GM19239 (cell line): Measurements from ENCODE around the gene TPD52L2.
"Not testable (repeated sequence)": the region's sequence is repeated elsewhere in the genome, so short reads cannot be mapped to it uniquely, and the experiment has no call there.

ENCODE experiments used
- DNase-seq: peaks from one replicate; pipeline ENCODE4 v3.0.0; 2011; ENCODE audit warnings: low spot score; ENCODE audit not compliant: insufficient read length
- FAIRE-seq: peaks from 2 replicates; lab custom pipeline; 2011; peaks lifted over from hg19 to GRCh38; lab: Jason Lieb, UNC

TPD52L2 gene

DNA sequence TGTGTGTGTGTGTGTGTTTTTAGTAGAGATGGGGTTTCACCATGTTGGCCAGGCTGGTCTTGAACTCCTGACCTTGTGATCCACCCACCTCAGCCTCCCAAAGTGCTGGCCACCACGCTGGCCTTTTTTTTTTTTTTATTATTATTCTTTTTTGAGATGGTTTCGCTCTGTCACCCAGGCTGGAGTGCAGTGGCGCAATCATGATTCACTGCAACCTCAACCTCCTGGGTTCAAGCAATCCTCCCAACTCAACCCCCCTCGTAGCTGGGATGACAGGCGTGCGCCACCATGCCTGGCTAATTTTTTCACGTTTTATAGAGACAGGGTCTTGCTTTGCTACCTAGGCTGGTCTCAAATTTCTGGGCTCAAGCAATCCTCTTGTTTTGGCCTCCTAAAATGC, 9.2 kb downstream of the TPD52L2 start:
- FAIRE-seq, DNase-seq: not testable (repeated sequence)

DNA sequence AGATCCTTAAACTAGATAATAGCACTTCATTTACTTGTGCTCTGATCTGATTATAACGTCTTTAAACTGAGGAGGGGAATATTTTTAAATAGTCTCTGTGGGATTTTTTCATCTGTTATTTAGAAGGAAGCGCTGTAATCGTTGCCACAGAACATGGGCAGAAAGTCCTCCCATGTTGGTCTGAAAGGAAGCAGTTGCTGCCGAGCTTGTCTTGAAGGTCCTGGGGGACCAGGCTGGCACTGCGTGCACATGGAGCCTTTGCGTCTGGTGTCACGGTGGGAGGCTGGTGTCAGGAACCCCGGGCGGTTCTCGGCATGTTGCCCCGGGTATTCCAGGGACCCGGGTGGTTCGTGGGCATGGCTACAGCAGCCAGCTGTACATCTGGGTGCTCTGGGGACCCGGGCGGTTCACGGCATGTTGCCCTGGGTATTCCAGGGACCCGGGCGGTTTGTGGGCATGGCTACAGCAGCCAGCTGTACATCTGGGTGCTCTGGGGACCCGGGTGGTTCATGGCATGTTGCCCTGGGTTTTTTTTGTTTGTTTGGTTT, 11.5 kb downstream of the TPD52L2 start:
- DNase-seq, result no peak
- FAIRE-seq, result no peak

DNA sequence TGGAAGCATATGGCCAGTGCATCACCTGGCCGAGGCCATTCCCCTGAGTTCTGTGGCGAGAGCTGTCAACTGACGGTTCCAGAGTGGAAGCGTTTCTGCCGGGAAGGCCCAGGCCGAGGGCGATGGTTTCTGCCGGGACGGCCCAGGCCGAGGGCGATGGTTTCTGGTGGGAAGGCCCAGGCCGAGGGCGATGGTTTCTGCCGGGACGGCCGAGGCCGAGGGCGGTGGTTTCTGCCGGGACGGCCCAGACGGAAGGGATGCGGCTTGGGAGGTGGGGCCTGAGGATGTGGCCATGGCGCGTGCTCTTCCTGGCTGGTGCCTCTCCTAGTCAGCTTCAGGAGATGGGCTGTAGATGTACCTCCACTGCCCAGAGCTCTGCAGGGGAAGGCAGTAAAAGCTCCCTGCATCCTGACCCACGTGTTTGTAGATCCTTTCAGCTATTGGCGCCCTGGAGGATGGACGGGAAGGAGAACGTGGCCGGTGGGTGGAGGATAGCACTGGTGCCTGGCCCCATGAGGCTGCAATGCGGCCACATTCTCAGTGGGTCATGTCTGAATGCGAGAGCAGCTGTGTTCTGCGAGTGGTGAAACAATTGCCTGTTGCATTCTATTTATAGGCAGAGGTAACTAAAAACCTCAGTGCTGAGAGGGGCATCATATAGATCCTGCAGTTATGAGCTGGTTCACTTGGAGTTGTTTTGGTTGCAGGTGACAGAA, 12.8 kb downstream of the TPD52L2 start:
- DNase-seq, result no peak
- no peak for FAIRE-seq

DNA sequence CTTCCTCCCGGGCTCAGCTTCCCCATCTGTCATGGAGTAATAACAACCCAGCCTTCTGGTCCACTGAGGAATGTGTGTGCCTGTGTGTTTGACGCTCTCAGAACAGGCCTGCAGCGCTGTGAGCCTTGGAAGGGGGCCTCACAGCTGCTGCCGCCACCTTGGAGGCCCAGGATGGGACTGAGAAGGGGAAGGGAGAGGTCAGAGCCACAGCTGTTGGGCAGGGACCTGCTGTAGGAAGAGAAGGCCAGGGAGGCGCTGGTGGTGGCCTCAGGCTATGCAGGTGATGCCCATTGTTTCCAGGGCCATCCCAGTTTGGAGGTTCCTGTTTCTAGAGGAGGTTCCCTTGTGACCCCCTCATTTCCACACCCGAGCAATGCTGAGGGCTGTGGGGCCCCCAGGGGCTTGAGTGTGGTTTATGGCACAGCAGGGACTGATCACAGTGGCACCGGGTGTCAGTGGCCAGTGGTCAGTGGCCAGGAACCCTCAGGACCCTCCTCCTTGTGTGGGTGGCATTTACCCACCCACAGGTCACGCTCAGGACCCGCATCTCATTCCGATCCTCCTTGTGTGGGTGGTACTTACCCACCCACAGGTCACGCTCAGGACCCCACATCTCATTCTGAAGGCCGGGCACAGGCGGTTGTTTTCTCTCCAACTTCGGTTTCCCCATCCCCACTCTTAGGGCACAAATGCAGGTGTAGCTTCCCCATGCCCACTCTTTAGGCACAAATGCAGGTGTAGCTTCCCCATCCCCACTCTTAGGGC, 14.0 kb downstream of the TPD52L2 start:
- no peak for FAIRE-seq
- DNase-seq, result no peak

DNA sequence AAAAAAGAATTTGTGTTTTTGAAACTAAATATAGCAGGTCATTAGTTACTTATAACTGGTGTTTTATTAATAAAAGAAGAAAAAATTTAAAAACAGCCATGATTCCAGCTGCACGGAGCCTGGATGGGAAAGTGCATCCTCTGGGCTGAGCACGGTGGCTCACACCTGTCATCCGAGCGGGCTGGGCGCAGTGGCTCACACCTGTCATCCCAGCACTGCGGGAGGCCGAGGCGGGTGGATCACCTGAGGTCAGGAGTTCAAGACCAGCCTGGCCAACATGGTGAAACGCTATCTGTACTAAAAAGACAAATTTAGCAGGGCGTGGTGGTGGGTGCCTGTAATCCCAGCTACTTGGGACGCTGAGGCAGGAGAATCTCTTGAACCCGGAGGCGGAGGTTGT, 15.8 kb downstream of the TPD52L2 start:
- FAIRE-seq, DNase-seq: not testable (repeated sequence)

DNA sequence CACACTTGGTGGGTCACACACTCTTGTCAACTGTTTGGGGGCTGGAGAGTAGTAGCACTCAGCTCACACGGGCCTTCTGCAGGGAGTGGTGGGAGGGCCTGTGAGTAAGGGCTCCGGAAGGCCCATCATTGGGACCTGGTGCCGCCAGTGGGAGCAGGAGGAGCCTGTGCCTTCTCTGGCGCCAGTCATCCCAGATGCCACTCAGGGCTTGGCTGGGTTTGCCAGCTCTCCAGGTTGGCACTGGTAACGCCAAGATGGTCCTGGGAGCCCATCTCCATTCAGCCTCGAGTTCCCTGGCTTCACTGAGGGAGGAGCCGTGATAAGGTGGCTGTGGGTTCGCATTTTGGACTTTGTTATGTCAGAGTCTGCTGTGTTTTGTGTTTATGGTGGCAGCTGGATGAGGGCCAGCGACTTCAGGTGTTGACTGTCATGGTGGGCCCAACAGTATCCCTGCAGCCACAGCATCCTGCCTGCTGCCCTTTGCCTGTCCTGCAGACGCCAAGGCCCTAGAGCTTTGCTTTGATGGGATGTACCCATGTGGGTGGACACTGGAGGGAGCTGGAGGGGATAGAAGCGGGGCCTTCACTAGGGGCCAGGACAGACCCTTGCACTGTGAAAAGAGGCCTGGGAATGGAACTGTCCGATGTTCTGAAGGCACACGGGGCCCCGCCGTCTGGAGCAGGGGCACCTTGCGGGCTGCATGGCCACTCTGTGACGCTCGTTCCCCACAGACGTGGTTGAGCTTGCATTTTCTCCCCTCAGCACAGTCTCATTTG, 16.6 kb downstream of the TPD52L2 start:
- FAIRE-seq (no peak), DNase-seq (no peak)

DNA sequence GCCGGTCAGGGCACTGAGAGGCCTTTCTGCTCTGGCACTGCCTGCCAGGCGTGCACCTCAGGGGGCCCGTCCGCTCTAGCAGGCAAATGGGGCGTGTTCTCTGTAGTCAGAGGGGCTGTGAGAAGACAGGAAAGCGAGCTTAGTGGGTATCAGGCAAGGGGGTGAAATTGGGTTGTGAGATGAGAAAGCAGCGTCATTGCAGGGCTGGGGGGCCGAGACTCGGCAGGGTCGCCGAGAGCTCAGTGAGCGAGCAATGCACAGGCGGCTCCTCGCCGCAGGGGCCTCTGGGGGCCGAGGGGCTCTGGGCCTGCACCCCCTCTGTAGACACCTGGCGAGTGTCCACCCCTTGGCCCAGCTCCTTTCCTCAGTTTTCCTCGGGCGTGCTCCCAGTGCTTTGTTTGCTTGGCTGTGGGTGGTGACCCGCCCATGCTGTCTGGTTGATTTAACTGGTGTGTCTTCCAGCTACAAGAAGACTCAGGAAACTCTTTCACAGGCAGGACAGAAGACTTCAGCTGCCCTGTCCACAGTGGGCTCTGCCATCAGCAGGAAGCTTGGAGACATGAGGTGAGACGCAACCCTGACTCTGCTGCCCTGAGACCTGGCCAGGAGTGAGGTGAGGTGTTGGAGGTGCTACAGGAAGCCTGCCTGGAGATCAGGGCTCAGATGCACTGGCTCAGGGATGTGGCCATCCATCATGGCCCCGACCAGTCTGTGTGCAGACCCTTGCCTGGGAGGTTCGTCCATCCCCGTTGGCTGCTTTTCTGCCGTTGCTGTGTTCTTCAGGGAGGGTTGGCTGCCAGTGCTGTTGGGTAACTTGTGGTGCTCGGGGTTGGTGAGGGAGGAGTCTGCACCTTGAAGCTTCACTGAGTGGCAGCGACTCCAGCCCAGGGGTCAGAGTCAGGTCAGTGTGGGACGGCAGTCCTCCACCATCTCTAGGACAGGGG, 17.5 kb downstream of the TPD52L2 start:
- DNase-seq, result no peak
- FAIRE-seq, result no peak

DNA sequence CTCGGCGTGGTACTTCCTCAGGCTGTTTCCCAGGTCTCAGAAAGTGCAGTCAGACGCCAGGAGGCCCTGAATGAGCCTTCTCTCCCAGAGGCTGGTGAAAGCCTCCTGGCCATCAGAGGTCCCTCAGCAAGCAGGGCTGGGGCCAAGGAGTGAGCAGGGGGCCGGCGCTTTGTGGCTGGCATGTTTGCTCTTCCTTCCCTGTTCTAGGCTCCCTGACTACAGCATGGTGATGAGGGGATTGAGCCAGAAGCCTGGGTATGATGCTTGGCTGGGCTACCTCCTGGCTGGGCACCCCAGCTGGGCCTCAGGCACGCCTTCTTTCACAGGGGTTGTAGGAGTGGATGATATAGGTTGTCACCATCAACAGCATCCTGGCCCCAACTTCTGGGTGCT, 18.1 kb downstream of the TPD52L2 start:
- FAIRE-seq, result no peak
- no peak for DNase-seq

DNA sequence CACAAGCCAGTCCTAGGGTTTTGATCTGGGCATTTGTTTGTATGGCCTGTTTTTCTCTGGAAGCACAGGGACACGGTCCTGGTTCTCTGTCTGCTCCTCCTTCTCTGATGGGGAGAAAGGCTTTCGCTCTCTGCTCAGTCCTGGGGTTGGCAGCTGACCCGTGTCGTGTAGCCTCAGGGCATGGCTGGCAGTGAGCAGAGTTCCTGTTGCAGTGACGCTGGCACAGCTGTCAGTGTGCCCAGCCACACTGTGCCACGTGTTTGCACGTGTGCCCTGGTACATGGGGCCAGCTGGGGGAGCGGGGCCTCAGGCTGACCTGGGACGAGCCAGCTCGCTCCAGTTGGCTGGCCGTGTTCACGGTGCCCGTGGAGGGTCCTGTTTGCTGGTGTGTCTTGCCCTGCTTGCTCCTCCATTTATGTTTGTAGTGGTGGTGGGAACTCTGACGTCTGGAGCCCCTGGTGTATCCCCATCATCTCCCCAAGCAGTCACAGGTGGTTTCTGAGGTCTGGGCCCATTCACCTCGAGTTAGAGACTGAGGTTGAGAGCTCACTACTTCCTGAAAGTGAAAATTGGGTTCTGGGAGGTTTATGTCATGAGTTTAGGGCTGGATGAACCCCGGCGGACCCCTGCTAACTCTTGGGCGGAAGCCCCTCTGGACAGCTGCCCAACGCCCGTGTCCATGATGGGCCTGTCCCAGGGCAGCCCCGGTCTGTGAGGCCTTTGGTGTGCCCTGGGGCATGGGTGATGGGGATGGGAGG, 19.6 kb downstream of the TPD52L2 start:
- FAIRE-seq, result no peak
- no peak for DNase-seq

DNA sequence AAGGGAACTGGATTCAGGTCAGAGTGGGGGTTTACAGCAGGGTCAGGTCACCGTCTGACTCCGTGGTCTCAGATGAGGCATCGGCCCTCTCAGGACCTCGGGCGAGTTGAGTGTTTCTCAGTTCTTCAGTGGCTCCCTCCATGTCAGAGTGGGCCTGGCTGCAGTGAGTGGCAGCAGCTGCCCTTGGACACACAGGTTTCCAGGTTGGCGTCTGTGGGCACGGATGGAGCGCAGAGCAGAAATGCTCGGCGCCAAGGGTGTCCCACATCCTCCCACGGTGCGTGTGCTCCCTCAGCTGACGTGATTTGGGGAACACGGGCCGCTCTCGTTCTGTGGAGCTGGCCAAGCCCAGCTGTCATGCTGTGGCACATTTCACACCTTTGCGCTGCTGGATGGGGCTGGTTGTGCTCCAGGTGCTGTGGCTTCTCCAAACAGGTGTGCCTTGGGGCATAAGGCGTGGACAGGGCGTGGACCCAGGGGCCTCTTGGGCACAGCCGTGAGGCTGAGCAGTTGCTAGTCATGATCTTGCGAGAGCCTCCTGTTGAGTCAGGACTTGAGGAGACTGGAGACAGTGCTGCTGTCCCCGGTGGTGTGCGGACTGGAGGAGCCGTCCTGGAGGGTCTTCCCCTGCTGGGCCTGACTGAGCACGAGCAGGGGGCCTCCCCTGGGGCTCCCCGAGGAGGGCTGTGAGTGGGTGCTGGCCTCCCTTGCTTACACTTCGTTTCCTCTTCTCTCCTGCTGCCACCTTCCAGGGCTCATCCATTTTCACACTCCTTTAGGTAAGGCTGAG, 20.4 kb downstream of the TPD52L2 start:
- FAIRE-seq, result no peak

DNA sequence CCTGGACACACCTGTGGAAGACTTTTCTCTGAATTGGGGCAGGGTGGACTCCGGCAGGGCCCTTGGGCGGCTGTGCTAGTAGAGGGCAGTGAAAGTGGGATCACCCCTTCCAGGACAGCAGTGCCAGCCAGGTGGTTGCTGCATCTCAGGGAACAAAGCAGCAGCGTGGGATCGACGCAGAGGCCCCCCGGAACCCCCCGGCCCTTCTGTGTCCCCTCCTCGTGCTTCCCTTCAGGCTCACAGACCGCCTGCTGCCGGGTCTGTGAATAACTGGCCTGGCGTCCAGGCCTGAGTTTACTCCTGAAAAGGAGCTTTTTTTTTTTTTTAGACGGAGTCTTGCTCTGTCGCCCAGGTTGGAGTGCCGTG, 21.0 kb downstream of the TPD52L2 start:
- FAIRE-seq (no peak), DNase-seq (no peak)

More for the DNA sequence above, 20.4 kb downstream of the TPD52L2 start:
- no peak for DNase-seq

DNA sequence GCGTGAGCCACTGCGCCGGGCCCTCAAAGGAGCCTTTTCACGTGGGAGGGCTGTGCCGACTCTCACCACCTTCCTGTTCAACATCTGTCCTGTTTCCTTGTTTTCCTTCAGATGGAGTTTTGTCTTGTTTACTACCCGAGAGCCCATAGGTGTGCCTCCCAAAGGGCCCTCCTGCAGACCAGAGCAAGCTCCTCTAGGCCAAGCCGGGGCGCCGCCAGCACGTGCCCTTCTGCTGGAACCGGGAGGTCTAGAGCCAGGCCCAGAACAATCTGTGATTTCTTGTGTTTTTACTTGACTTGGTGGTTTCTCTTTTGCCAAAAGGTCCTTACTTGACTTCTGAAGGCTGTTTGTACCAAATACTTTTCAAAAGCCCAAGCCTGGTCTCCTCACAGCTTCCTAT, 21.9 kb downstream of the TPD52L2 start:
- FAIRE-seq (no peak), DNase-seq (no peak)

DNA sequence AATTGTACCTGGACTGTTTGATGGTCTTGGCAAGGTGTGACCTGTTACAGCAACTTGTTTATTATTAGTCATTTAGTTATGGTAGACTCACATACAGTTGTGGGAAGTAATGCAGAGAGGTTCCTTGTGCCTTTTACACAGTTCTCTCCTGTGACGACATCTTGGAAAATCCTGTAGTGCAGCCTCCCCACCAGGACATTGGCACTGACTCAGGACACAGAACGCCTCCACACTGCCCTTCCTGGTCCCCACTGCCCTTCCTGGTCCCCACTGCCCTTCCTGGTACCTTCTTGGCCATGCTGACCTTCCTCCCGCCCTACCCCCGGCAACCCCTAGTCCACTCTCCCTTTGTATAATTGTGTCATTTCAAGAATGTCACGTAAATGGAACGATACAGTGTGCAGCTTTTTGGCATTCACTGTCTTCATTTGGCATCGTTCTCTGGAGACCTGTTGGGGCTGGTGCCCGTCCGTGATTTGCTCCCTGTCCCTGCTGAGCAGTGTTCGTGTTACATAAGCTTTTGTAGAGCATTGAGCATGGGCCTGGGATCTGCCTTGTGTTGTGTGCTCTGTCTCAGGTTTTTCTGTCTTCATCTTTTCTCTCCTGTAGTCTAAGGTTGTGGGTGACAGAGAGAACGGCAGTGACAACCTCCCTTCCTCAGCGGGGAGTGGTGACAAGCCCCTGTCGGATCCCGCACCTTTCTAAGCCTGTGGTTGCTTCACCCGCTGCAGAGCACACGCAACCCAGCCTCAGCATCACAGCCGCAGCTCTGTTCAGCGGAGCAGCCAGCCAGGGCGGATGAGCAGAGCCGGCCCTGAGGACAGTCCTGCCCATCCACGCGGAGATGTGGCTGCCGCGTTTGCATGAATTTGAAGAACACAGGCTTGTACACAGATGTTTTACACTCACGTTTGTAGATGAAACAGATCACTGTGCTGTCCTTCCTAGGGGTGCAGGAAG, 24.5 kb downstream of the TPD52L2 start:
- DNase-seq, result no peak
- no peak for FAIRE-seq

DNA sequence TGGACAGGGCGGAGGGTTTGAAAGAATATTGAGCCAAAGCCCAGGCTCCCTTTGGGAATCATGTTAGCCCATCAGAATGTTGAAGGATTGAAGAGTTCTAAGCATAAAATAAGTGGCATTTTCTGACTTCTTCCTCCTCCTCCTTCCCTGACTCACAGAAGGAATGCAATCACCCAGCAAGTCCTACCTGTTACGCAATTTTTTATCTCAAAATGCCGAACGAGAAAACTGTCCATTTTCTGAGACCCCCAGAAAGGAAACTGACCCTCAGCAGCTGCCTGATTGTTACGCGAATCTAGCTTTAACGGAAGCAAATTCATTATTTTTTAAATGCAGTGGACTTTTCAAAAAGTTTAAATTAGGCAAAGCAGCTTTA, 25.1 kb downstream of the TPD52L2 start:
- DNase-seq (no peak), FAIRE-seq (no peak)

DNA sequence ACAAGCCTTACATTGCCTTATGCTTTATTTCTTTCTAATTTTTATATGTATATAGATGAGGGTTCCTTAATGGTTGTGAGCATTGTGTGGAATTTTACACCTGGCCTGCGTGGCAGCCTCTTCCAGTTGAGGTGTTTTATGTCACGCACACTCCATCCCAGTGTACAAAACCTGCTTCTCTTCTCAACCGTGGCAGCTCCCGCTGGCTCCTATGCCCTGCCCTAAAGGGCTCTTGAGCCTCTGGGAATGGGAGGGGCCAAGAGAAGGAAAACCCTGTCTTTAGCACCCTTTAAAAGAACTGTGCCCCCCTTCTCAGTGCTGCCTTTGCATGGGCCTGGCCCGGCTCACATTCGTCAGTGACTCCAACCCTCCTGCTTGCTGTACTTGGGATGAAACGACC, 25.5 kb downstream of the TPD52L2 start:
- FAIRE-seq (no peak), DNase-seq (no peak)

DNA sequence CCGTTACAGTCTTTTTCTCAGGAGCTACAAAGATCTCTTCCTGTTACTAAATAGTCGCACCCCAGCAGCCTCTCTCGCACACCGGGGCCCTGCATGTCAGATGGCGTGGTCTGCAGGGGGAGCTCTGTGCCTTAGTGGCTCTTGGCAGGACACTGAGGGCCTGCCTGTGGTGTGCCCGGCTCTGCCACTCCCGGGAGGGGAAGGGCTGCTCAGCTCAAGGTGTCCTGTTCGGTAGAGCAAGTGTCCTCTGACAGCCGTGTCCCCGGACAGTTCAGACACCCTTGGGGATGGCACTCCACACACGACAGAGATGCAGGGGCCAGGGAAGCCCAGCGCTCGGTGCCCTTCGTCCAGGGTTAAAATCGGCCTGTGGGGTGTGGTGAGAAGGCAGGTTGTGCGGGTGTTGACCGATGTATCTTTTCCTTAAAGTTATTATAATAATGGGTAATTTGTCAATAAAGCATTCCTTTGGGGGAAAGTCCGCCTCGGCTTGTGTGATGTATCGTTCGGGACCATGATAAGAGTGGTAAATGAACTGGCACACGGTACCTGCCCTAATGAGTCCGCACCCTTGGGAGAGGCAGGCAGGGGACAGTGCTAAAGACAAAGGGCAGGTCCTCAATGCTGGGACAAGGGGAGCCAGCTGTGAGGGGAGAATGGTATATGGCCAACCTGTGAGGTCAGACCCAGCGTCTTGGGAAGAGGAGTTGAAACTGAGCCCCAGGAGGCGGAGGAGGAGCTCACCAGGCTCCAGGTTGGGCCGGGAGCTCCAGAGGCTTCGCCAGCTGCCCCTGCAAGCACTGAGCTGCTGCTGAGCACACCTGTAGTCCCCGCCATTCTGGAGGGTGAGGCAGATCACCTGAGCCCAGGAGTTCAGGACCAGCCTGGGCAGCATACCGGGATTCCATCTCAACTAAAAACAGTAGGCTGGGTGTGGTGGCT, 26.3 kb downstream of the TPD52L2 start:
- DNase-seq (no peak), FAIRE-seq (no peak)
